Uterus (tissue), 2 donors: ENCODE data around the gene SUPT20HL2.

Source experiments
- CTCF ChIP-seq, 4 experiments: fragments of 200-600 bp in 2 of 4; fragments of 450-650 bp in 2 of 4; sonication (generic) in 2 of 4; IDR thresholded peaks; one replicate each; pipeline ENCODE4 v1.5.1; 2016 to 2019; ENCODE audit warnings: antibody characterized with exemption in 4 of 4, mild to moderate bottlenecking in 2 of 4, moderate library complexity in 1 of 4
- POLR2A ChIP-seq, 2 donors: fragments of 450-650 bp; IDR thresholded peaks; one replicate each; pipeline ENCODE4 v1.6.1; 2016; ENCODE audit warnings: antibody characterized with exemption in 2 of 2, mild to moderate bottlenecking in 1 of 2, moderate library complexity in 1 of 2

GRCh38 chrX:24306440-24306839 is 7.4 kb downstream of the SUPT20HL2 start:
- TF ChIP-seq CTCF (IDR thresholded peaks at IDR 0.05): no peak
- no peak for TF ChIP-seq POLR2A (IDR thresholded peaks at IDR 0.05)
